Mucosa of descending colon (tissue), 3 donors: Measurements from ENCODE around the gene TMEM82. TPM values are rescaled to one million over a fixed set of nuclear protein-coding genes. Genes with fewer than 3 reads are reported as not detected.

Source experiments
- ATAC-seq: fragments of 200-7000 bp; cut with Tn5 transposase; one replicate; pipeline ENCODE4 v1.9.1; 2020; ENCODE audit warnings: mild to moderate bottlenecking, moderate library complexity
- DNase-seq, 3 donors: peaks; one replicate each; pipeline ENCODE4 v3.0.0-alpha.2; 2020
- H3K36me3 ChIP-seq: fragments of 200-600 bp; one replicate; pipeline ENCODE4 v1.8.0; 2021; ENCODE audit warnings: low read depth, mild to moderate bottlenecking
- H3K4me1 ChIP-seq: fragments of 200-600 bp; one replicate; pipeline ENCODE4 v1.8.0; 2021; ENCODE audit warnings: low read depth, mild to moderate bottlenecking
- H3K4me3 ChIP-seq: fragments of 200-600 bp; one replicate; pipeline ENCODE4 v1.8.0; 2021; ENCODE audit warnings: mild to moderate bottlenecking
- H3K9me3 ChIP-seq: fragments of 200-600 bp; one replicate; pipeline ENCODE4 v1.8.0; 2021; ENCODE audit warnings: mild to moderate bottlenecking
- CTCF ChIP-seq: fragments of 200-600 bp; IDR thresholded peaks from one replicate; pipeline ENCODE4 v1.8.0; 2022; ENCODE audit warnings: antibody characterized with exemption, mild to moderate bottlenecking
- intact Hi-C, 2 donors: fragments of 100-400 bp; cut with DNase I in 1 of 2; cut with micrococcal nuclease in 1 of 2; formaldehyde crosslinking; loops; one replicate each; pipeline versions ENCODE4 v1.11.0 to v1.11.1; 2022; cut with DNase I, micrococcal nuclease
- total RNA-seq, 3 donors: library from RNA; stranded (reverse); fragmentation: NEBNext Ultra II Directional in 2 of 3; extraction: Animal tissue kit (Norgen Biotek cat#: 25700) in 2 of 3; gene quantifications; one replicate each; pipeline versions ENCODE4 v1.2.1 to v1.2.4, GENCODE V29; 2021 to 2023
- donor health status: DM: no; HTN: no; CAD: no; lungs with moderate emphysema.
- donor health status: DM: no; HTN: no; CAD: no.
- donor health status: DM: no; HTN: yes; CAD: no.

TMEM82 gene
- total RNA-seq, 3 donors from 2014 or later: 8.0 to 19.7 (median 16.8) TPM

DNA sequence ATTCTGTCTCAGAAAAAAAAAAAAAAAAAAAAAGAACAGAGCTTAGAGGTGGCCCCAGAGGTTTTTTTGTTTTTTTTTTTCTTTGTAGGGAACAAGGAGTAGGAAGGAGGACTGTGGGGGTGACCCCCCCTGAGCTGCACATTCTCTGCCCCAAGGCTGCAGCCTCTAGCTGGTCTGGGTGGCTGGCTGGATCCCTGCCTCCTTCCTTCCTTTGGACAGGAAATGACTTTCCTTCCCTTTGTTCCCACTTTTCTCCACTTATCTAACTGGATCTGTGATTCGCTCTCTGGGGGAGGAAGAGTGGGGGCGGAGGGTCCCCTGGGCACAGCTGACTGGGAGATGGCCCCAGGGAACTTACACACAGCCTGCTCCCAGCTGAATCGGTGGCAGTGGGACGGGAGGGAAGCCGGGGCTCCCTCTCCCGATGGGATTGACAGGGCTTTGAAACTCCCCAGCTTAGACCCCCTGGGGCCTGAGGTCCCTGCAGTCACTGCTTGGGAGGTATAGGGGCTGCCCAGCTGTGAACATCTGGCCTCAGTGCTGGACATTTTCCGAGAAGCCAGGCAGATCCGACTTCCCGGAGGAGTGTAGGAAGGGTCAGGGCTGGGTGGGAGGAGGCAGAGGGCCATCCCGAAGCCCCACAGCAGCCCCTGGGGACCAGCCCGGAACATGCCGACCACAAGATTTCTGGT lies 18.4 kb downstream of the TMEM82 start:
- intact Hi-C loops: no loop called here
- Histone ChIP-seq H3K36me3 (peaks cover 12% of the 10 kb centered on the region), H3K9me3 (no peaks in the 10 kb centered on the region), H3K4me1 (peaks cover 48% of the 10 kb centered on the region), H3K4me3 (no peak overlapping the region)
- ATAC-seq (no peak), DNase-seq (peak in 2 of 3 donors; percentile 58 to 62)
- no peak for TF ChIP-seq CTCF

GRCh38 chr1:15761366-15762128 lies 19.2 kb downstream of the TMEM82 start:
- no peak overlapping the region for H3K4me3 ChIP-seq
- peaks cover 46% of the 10 kb centered on the region for H3K4me1 ChIP-seq
- DNase-seq (no peak), ATAC-seq (no peak)
- peaks cover 15% of the 10 kb centered on the region for H3K36me3 ChIP-seq
- no peaks in the 10 kb centered on the region for H3K9me3 ChIP-seq
- intact Hi-C loops: no loop called here
- no peak for TF ChIP-seq CTCF

GRCh38 chr1:15762546-15762945 lies 20.2 kb downstream of the TMEM82 start:
- Histone ChIP-seq H3K4me3 (no peak overlapping the region), H3K36me3 (peaks cover 15% of the 10 kb centered on the region), H3K9me3 (no peaks in the 10 kb centered on the region), H3K4me1 (peaks cover 46% of the 10 kb centered on the region)
- ATAC-seq (no peak), DNase-seq (no peak)
- TF ChIP-seq CTCF: no peak
- intact Hi-C loops: no loop called here

- Histone ChIP-seq H3K9me3 (no peaks in the 10 kb centered on the region), H3K4me3 (no peak overlapping the region), H3K36me3 (peaks cover 15% of the 10 kb centered on the region), H3K4me1 (peaks cover 43% of the 10 kb centered on the region)
- DNase-seq (peak; percentile 85 to 90 (median 87)), ATAC-seq (peak; percentile 92)
- no peak for TF ChIP-seq CTCF
- intact Hi-C loops: no loop called here
Observed at GRCh38 chr1:15764269-15764764, 22.0 kb downstream of the TMEM82 start.

GRCh38 chr1:15764890-15765289 lies 22.6 kb downstream of the TMEM82 start:
- Histone ChIP-seq H3K36me3 (peaks cover 15% of the 10 kb centered on the region), H3K9me3 (no peaks in the 10 kb centered on the region), H3K4me1 (peaks cover 41% of the 10 kb centered on the region), H3K4me3 (no peak overlapping the region)
- no peak for ATAC-seq
- intact Hi-C loops: no loop called here
- no peak for DNase-seq
- TF ChIP-seq CTCF: no peak
